ENCODE measurements around the gene BRD9.

GRCh38 chr5:865168-865521 lies 27.5 kb downstream of the BRD9 start:
- TF ChIP-seq CTCF (IDR thresholded peaks at IDR 0.05; ENCODE audit: insufficient read depth, low read depth, low read length) (no peak), EZH2 (IDR thresholded peaks at IDR 0.05; ENCODE audit: insufficient read depth, low read length) (no peak)

Measured in astrocyte (in vitro differentiated cells and primary cell).